ENCODE results near the gene CHST2.

Gene CHST2

DNA sequence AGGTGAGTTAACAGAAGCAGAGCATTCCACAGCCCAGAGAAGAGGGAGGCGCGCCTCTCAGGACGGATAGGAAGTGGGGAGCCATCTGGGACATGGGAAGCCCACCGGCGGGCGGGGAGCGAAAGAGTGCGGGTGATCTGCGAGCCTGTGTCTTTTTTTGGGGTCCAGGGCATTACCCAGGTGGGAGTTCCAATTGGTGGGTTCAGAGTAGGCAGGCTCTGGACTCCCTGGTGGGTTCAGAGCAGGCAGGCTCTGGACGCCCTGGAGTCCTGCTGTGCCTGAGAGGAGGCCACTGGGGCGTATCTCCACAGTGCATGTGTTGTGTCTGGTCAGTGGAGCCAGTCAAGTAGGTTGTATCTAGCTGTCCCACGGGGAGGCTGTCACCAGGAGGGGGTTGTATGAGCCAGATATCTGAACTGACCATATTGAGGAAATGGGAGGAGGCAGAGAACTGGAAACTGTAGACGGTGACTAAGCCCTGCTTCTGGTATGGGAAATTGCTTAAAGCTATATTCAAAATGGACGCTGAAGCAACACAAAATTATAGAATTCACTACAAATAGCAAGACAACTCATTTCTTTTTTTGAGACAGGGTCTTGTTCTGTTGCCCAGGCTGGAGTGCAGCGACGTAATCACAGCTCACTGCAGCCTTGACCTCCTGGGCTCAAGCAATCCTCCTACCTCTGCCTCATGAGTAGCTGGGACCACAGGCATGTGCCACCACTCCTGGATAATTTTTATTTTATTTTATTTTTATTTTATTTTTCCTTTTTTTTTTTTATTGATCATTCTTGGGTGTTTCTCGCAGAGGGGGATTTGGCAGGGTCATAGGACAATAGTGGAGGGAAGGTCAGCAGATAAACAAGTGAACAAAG is 34.5 kb upstream of the CHST2 start:
- Histone ChIP-seq H3K4me3 (ENCODE audit: severe bottlenecking) (no peak overlapping the region), H3K27ac (ENCODE audit: poor library complexity, severe bottlenecking) (no peak overlapping the region), H3K4me1 (ENCODE audit: insufficient read depth, poor library complexity, severe bottlenecking) (no peaks in the 10 kb centered on the region), H3K27me3 (ENCODE audit: insufficient read depth, poor library complexity, severe bottlenecking) (no peaks in the 10 kb centered on the region), H3K9me3 (ENCODE audit: severe bottlenecking) (no peaks in the 10 kb centered on the region), H3K36me3 (ENCODE audit: low read depth) (no peaks in the 10 kb centered on the region)
- DNase-seq (ENCODE audit: low spot score) (no peak), ATAC-seq (ENCODE audit: low read depth) (peak; percentile 75)
- TF ChIP-seq, protein P1, sequence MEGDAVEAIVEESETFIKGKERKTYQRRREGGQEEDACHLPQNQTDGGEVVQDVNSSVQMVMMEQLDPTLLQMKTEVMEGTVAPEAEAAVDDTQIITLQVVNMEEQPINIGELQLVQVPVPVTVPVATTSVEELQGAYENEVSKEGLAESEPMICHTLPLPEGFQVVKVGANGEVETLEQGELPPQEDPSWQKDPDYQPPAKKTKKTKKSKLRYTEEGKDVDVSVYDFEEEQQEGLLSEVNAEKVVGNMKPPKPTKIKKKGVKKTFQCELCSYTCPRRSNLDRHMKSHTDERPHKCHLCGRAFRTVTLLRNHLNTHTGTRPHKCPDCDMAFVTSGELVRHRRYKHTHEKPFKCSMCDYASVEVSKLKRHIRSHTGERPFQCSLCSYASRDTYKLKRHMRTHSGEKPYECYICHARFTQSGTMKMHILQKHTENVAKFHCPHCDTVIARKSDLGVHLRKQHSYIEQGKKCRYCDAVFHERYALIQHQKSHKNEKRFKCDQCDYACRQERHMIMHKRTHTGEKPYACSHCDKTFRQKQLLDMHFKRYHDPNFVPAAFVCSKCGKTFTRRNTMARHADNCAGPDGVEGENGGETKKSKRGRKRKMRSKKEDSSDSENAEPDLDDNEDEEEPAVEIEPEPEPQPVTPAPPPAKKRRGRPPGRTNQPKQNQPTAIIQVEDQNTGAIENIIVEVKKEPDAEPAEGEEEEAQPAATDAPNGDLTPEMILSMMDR (IDR thresholded peaks at IDR 0.05; ENCODE audit: poor library complexity, severe bottlenecking) = no peak

DNA sequence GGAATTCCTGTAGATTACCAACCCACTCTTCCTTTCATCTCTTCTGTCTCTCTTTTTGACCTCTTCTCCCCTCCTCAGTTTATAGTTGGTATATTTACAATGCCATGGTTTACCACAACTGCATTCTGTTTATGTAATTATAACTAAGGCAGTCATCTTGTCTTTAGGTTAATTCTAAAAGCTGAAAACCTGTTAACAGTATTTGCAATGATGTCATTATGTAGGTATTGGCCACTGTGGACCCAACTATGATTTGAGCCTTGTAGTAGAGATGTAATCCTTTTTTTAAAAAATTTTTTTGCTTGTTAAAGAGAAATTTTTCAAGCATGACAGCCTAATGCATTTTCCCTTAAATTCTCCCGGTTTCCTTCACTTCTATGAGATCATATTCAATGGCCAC is 30.7 kb upstream of the CHST2 start:
- ATAC-seq (ENCODE audit: low read depth) (no peak), DNase-seq (ENCODE audit: low spot score) (no peak)
- no peak overlapping the region for H3K27ac ChIP-seq (ENCODE audit: poor library complexity, severe bottlenecking)
- no peaks in the 10 kb centered on the region for H3K36me3 ChIP-seq (ENCODE audit: low read depth)
- H3K4me1 ChIP-seq (ENCODE audit: insufficient read depth, poor library complexity, severe bottlenecking) = no peaks in the 10 kb centered on the region
- TF ChIP-seq, protein P1 (IDR thresholded peaks at IDR 0.05; ENCODE audit: poor library complexity, severe bottlenecking) = no peak
- no peaks in the 10 kb centered on the region for H3K9me3 ChIP-seq (ENCODE audit: severe bottlenecking)
- no peaks in the 10 kb centered on the region for H3K27me3 ChIP-seq (ENCODE audit: insufficient read depth, poor library complexity, severe bottlenecking)
- H3K4me3 ChIP-seq (ENCODE audit: severe bottlenecking) = no peak overlapping the region

DNA sequence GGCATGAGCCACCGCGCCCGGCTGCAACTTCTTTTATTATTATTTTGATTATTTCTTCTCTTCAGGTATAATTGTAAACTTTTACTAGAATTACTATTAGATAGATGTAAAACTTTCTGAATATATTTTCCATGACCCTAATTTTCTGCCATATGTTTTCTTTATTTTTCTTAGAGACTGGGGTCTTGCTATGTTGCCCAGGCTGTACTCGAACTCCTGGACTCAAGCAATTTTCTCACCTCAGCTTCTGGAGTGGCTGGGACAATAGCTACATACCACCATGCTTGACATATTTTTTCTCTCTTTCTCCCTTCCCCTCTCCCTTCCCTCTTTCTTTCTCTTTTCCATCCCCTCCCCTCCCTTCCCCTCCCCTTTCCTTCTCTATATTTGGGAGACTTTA is 29.6 kb upstream of the CHST2 start:
- TF ChIP-seq, protein P1 (IDR thresholded peaks at IDR 0.05; ENCODE audit: poor library complexity, severe bottlenecking) = no peak
- no peak for DNase-seq (ENCODE audit: low spot score)
- Histone ChIP-seq H3K9me3 (ENCODE audit: severe bottlenecking) (no peaks in the 10 kb centered on the region), H3K36me3 (ENCODE audit: low read depth) (no peaks in the 10 kb centered on the region), H3K27me3 (ENCODE audit: insufficient read depth, poor library complexity, severe bottlenecking) (no peaks in the 10 kb centered on the region), H3K4me3 (ENCODE audit: severe bottlenecking) (no peak overlapping the region), H3K4me1 (ENCODE audit: insufficient read depth, poor library complexity, severe bottlenecking) (no peaks in the 10 kb centered on the region), H3K27ac (ENCODE audit: poor library complexity, severe bottlenecking) (no peak overlapping the region)
- ATAC-seq (ENCODE audit: low read depth) = no peak

DNA sequence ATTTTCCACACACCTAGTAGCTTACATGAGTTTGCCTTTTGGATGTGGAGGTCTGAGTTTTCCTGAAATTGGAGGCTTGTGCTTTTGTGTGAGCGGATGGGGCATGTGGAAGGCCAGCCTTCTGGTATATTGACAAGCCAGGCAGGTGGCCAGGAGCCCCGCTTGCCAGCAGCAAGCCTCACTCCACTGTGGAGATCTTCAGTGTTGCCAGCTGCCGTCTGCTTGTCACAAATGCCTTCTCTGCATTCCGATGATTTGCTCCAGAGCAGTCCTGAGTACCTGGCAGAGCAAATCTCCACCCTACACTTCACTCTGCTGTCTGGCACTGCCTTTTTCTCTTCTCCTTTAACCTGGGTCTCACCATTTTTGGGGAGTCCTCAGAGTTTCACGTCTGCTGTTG is 29.1 kb upstream of the CHST2 start:
- no peaks in the 10 kb centered on the region for H3K4me1 ChIP-seq (ENCODE audit: insufficient read depth, poor library complexity, severe bottlenecking)
- no peak overlapping the region for H3K27ac ChIP-seq (ENCODE audit: poor library complexity, severe bottlenecking)
- DNase-seq (ENCODE audit: low spot score) = no peak
- no peaks in the 10 kb centered on the region for H3K36me3 ChIP-seq (ENCODE audit: low read depth)
- ATAC-seq (ENCODE audit: low read depth) = no peak
- H3K4me3 ChIP-seq (ENCODE audit: severe bottlenecking) = no peak overlapping the region
- TF ChIP-seq, protein P1 (IDR thresholded peaks at IDR 0.05; ENCODE audit: poor library complexity, severe bottlenecking) = no peak
- H3K9me3 ChIP-seq (ENCODE audit: severe bottlenecking) = no peaks in the 10 kb centered on the region
- no peaks in the 10 kb centered on the region for H3K27me3 ChIP-seq (ENCODE audit: insufficient read depth, poor library complexity, severe bottlenecking)

All from RWPE2 (cell line).